ENCODE results near the gene RBM43. TPM values are rescaled to one million over a fixed set of nuclear protein-coding genes. Genes with fewer than 3 reads are reported as not detected.

RBM43 gene
- total and polyA plus RNA-seq, 4 donors: 3.7 to 11.7 (median 7.4) TPM

GRCh38 chr2:151228847-151229512 lies 32.7 kb downstream of the RBM43 start:
- Histone ChIP-seq H3K36me3 (ENCODE audit: control insufficient read depth in 1 of 2, insufficient read depth in 2 of 2, low read length in 1 of 2) (no peaks in the 10 kb centered on the region), H3K9me3 (ENCODE audit: control insufficient read depth, low read length) (no peaks in the 10 kb centered on the region), H3K4me3 (ENCODE audit: low read length in 2 of 2) (no peak overlapping the region), H3K27ac (ENCODE audit: low read depth in 1 of 2, low read length in 2 of 2) (no peak overlapping the region), H3K4me1 (ENCODE audit: control insufficient read depth in 1 of 2, insufficient read depth in 2 of 2, low read length in 2 of 2) (no peaks in the 10 kb centered on the region), H3K27me3 (ENCODE audit: control insufficient read depth in 1 of 2, insufficient read depth in 2 of 2, low read length in 1 of 2) (no peaks in the 10 kb centered on the region)
- no peak for DNase-seq
- no peak for ATAC-seq (ENCODE audit: low FRiP score)
- intact Hi-C loops (cut with DNase I): no loop called here

GRCh38 chr2:151217343-151217742 lies 44.3 kb downstream of the RBM43 start:
- no peak for DNase-seq
- Histone ChIP-seq H3K27ac (ENCODE audit: low read depth in 1 of 2, low read length in 2 of 2) (no peak overlapping the region), H3K4me1 (ENCODE audit: control insufficient read depth in 1 of 2, insufficient read depth in 2 of 2, low read length in 2 of 2) (no peaks in the 10 kb centered on the region), H3K27me3 (ENCODE audit: control insufficient read depth in 1 of 2, insufficient read depth in 2 of 2, low read length in 1 of 2) (no peaks in the 10 kb centered on the region), H3K36me3 (ENCODE audit: control insufficient read depth in 1 of 2, insufficient read depth in 2 of 2, low read length in 1 of 2) (no peaks in the 10 kb centered on the region), H3K4me3 (ENCODE audit: low read length in 2 of 2) (no peak overlapping the region), H3K9me3 (ENCODE audit: control insufficient read depth, low read length) (no peaks in the 10 kb centered on the region)
- 68 to 70% methylated on average over 3 of the region's 3 CpGs for WGBS, 2 donors
- intact Hi-C loops (cut with DNase I): no loop called here
- ATAC-seq (ENCODE audit: low FRiP score): no peak

GRCh38 chr2:151207100-151207499 lies 54.6 kb downstream of the RBM43 start:
- intact Hi-C loops (cut with DNase I): no loop called here
- no peak for ATAC-seq (ENCODE audit: low FRiP score)
- Histone ChIP-seq H3K4me1 (ENCODE audit: control insufficient read depth in 1 of 2, insufficient read depth in 2 of 2, low read length in 2 of 2) (no peaks in the 10 kb centered on the region), H3K4me3 (ENCODE audit: low read length in 2 of 2) (no peak overlapping the region), H3K27me3 (ENCODE audit: control insufficient read depth in 1 of 2, insufficient read depth in 2 of 2, low read length in 1 of 2) (peaks cover 0 to 1% of the 10 kb centered on the region in 2 donors), H3K36me3 (ENCODE audit: control insufficient read depth in 1 of 2, insufficient read depth in 2 of 2, low read length in 1 of 2) (no peaks in the 10 kb centered on the region), H3K27ac (ENCODE audit: low read depth in 1 of 2, low read length in 2 of 2) (no peak overlapping the region), H3K9me3 (ENCODE audit: control insufficient read depth, low read length) (no peaks in the 10 kb centered on the region)
- no peak for DNase-seq
- 84 to 91% methylated on average over 3 of the region's 3 CpGs for WGBS, 2 donors

GRCh38 chr2:151206446-151206968 lies 55.2 kb downstream of the RBM43 start:
- 20 to 22% methylated on average over 4 of the region's 4 CpGs for WGBS, 2 donors
- no peak for DNase-seq
- no peaks in the 10 kb centered on the region for H3K9me3 ChIP-seq (ENCODE audit: control insufficient read depth, low read length)
- ATAC-seq (ENCODE audit: low FRiP score): no peak
- peaks cover 0 to 1% of the 10 kb centered on the region in 2 donors for H3K27me3 ChIP-seq (ENCODE audit: control insufficient read depth in 1 of 2, insufficient read depth in 2 of 2, low read length in 1 of 2)
- no peaks in the 10 kb centered on the region for H3K36me3 ChIP-seq (ENCODE audit: control insufficient read depth in 1 of 2, insufficient read depth in 2 of 2, low read length in 1 of 2)
- no peak overlapping the region for H3K27ac ChIP-seq (ENCODE audit: low read depth in 1 of 2, low read length in 2 of 2)
- intact Hi-C loops (cut with DNase I): no loop called here
- H3K4me1 ChIP-seq (ENCODE audit: control insufficient read depth in 1 of 2, insufficient read depth in 2 of 2, low read length in 2 of 2): no peaks in the 10 kb centered on the region
- no peak overlapping the region for H3K4me3 ChIP-seq (ENCODE audit: low read length in 2 of 2)

- 77 to 85% methylated on average over 3 of the region's 3 CpGs for WGBS, 2 donors
- intact Hi-C loops (cut with DNase I): no loop called here
- Histone ChIP-seq H3K4me3 (ENCODE audit: low read length in 2 of 2) (no peak overlapping the region), H3K9me3 (ENCODE audit: control insufficient read depth, low read length) (no peaks in the 10 kb centered on the region), H3K27ac (ENCODE audit: low read depth in 1 of 2, low read length in 2 of 2) (no peak overlapping the region), H3K27me3 (ENCODE audit: control insufficient read depth in 1 of 2, insufficient read depth in 2 of 2, low read length in 1 of 2) (peaks cover 0 to 1% of the 10 kb centered on the region in 2 donors), H3K4me1 (ENCODE audit: control insufficient read depth in 1 of 2, insufficient read depth in 2 of 2, low read length in 2 of 2) (no peaks in the 10 kb centered on the region), H3K36me3 (ENCODE audit: control insufficient read depth in 1 of 2, insufficient read depth in 2 of 2, low read length in 1 of 2) (no peaks in the 10 kb centered on the region)
- ATAC-seq (ENCODE audit: low FRiP score) (no peak), DNase-seq (no peak)
These were observed 56.1 kb downstream of the RBM43 start for GRCh38 chr2:151205571-151205970.

GRCh38 chr2:151204756-151205155 lies 56.9 kb downstream of the RBM43 start:
- no peaks in the 10 kb centered on the region for H3K9me3 ChIP-seq (ENCODE audit: control insufficient read depth, low read length)
- intact Hi-C loops (cut with DNase I): no loop called here
- H3K36me3 ChIP-seq (ENCODE audit: control insufficient read depth in 1 of 2, insufficient read depth in 2 of 2, low read length in 1 of 2): no peaks in the 10 kb centered on the region
- peaks cover 0 to 1% of the 10 kb centered on the region in 2 donors for H3K27me3 ChIP-seq (ENCODE audit: control insufficient read depth in 1 of 2, insufficient read depth in 2 of 2, low read length in 1 of 2)
- no peak overlapping the region for H3K27ac ChIP-seq (ENCODE audit: low read depth in 1 of 2, low read length in 2 of 2)
- DNase-seq (no peak), ATAC-seq (ENCODE audit: low FRiP score) (no peak)
- no peak overlapping the region for H3K4me3 ChIP-seq (ENCODE audit: low read length in 2 of 2)
- WGBS, 2 donors: 70 to 81% methylated on average over 3 of the region's 3 CpGs
- H3K4me1 ChIP-seq (ENCODE audit: control insufficient read depth in 1 of 2, insufficient read depth in 2 of 2, low read length in 2 of 2): no peaks in the 10 kb centered on the region

- ATAC-seq (ENCODE audit: low FRiP score): no peak
- intact Hi-C loops (cut with DNase I): no loop called here
These were observed 60.8 kb downstream of the RBM43 start for GRCh38 chr2:151200844-151201243.

GRCh38 chr2:151200277-151200676 lies 61.4 kb downstream of the RBM43 start:
- no peak overlapping the region for H3K4me3 ChIP-seq (ENCODE audit: low read length in 2 of 2)
- ATAC-seq (ENCODE audit: low FRiP score): no peak
- H3K27ac ChIP-seq (ENCODE audit: low read depth in 1 of 2, low read length in 2 of 2): no peak overlapping the region
- H3K27me3 ChIP-seq (ENCODE audit: control insufficient read depth in 1 of 2, insufficient read depth in 2 of 2, low read length in 1 of 2): peaks cover 0 to 1% of the 10 kb centered on the region in 2 donors
- no peak for DNase-seq
- H3K9me3 ChIP-seq (ENCODE audit: control insufficient read depth, low read length): no peaks in the 10 kb centered on the region
- intact Hi-C loops (cut with DNase I): no loop called here
- H3K4me1 ChIP-seq (ENCODE audit: control insufficient read depth in 1 of 2, insufficient read depth in 2 of 2, low read length in 2 of 2): no peaks in the 10 kb centered on the region
- no peaks in the 10 kb centered on the region for H3K36me3 ChIP-seq (ENCODE audit: control insufficient read depth in 1 of 2, insufficient read depth in 2 of 2, low read length in 1 of 2)
- 59 to 67% methylated on average over 5 of the region's 5 CpGs for WGBS, 2 donors

More at GRCh38 chr2:151200844-151201243, 60.8 kb downstream of the RBM43 start:
- DNase-seq: no peak
- Histone ChIP-seq H3K36me3 (ENCODE audit: control insufficient read depth in 1 of 2, insufficient read depth in 2 of 2, low read length in 1 of 2) (no peaks in the 10 kb centered on the region), H3K27me3 (ENCODE audit: control insufficient read depth in 1 of 2, insufficient read depth in 2 of 2, low read length in 1 of 2) (peaks cover 0 to 1% of the 10 kb centered on the region in 2 donors), H3K27ac (ENCODE audit: low read depth in 1 of 2, low read length in 2 of 2) (no peak overlapping the region), H3K9me3 (ENCODE audit: control insufficient read depth, low read length) (no peaks in the 10 kb centered on the region), H3K4me3 (ENCODE audit: low read length in 2 of 2) (no peak overlapping the region), H3K4me1 (ENCODE audit: control insufficient read depth in 1 of 2, insufficient read depth in 2 of 2, low read length in 2 of 2) (no peaks in the 10 kb centered on the region)
- 52 to 60% methylated on average over 2 of the region's 2 CpGs for WGBS, 2 donors

DNA sequence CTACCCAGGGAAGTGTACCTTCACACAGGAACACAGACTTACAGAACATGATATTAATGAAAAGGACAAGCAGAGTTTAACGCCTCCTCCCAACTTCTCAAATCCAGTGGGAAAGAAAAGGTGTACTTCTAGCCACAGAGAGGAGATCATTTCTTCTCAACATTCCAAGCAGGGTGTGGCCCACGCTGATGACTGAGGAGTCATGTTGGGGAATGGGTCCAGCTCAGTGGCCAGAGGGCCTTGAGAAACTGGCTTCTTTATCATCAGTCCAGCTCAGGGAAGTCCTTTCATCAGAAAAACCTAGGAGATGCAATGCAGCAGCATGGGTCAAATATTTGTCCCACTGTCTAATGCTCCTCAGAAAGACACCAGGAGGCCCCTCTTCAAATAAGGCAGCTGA lies 63.0 kb downstream of the RBM43 start:
- Histone ChIP-seq H3K4me1 (ENCODE audit: control insufficient read depth in 1 of 2, insufficient read depth in 2 of 2, low read length in 2 of 2) (no peaks in the 10 kb centered on the region), H3K9me3 (ENCODE audit: control insufficient read depth, low read length) (no peaks in the 10 kb centered on the region), H3K27me3 (ENCODE audit: control insufficient read depth in 1 of 2, insufficient read depth in 2 of 2, low read length in 1 of 2) (peaks cover 0 to 1% of the 10 kb centered on the region in 2 donors), H3K36me3 (ENCODE audit: control insufficient read depth in 1 of 2, insufficient read depth in 2 of 2, low read length in 1 of 2) (no peaks in the 10 kb centered on the region), H3K27ac (ENCODE audit: low read depth in 1 of 2, low read length in 2 of 2) (no peak overlapping the region), H3K4me3 (ENCODE audit: low read length in 2 of 2) (no peak overlapping the region)
- intact Hi-C loops (cut with DNase I): no loop called here
- 93 to 94% methylated on average over 2 of the region's 2 CpGs for WGBS, 2 donors
- ATAC-seq (ENCODE audit: low FRiP score) (no peak), DNase-seq (no peak)

All from aorta (tissue), 5 donors.